Lung (tissue), 12 donors: ENCODE data around the gene CDC14A. TPM values are rescaled to one million over a fixed set of nuclear protein-coding genes. Genes with fewer than 3 reads are reported as not detected.

ENCODE experiments used
- ATAC-seq: fragments of 200-7000 bp; cut with Tn5 transposase; one replicate; pipeline ENCODE4 v1.9.1; 2020; ENCODE audit warnings: moderate number of reproducible peaks; ENCODE audit not compliant: insufficient read depth, low FRiP score
- DNase-seq, 3 donors: peaks; one replicate each; pipeline ENCODE4 v3.0.0-alpha.2; 2013 to 2017
- H3K27ac ChIP-seq, 2 donors: one replicate each; pipeline ENCODE4 v1.5.1; 2013; ENCODE audit warnings: mild to moderate bottlenecking in 2 of 2, moderate library complexity in 2 of 2, control low read depth in 1 of 2, inconsistent platforms in 1 of 2, low read depth in 1 of 2, low read length in 1 of 2
- H3K27me3 ChIP-seq, 3 donors: one replicate each; pipeline ENCODE4 v1.5.1; 2013; ENCODE audit warnings: low read length in 2 of 3; ENCODE audit not compliant: control insufficient read depth in 3 of 3, insufficient read depth in 3 of 3
- H3K36me3 ChIP-seq, 4 donors: one replicate each; pipeline ENCODE4 v1.5.1; 2013; ENCODE audit warnings: low read length in 4 of 4, mild to moderate bottlenecking in 1 of 4, moderate library complexity in 1 of 4; ENCODE audit not compliant: control insufficient read depth in 4 of 4, insufficient read depth in 4 of 4
- H3K4me1 ChIP-seq, 5 donors: one replicate each; pipeline ENCODE4 v1.5.1; 2013; ENCODE audit warnings: low read length in 5 of 5, mild to moderate bottlenecking in 2 of 5, moderate library complexity in 1 of 5; ENCODE audit not compliant: control insufficient read depth in 5 of 5, insufficient read depth in 5 of 5
- H3K4me3 ChIP-seq: one replicate; pipeline ENCODE4 v1.5.1; 2013; ENCODE audit warnings: mild to moderate bottlenecking, control low read depth, moderate library complexity
- H3K9ac ChIP-seq, 2 donors: one replicate each; pipeline ENCODE4 v1.5.1; 2013; ENCODE audit warnings: low read length in 2 of 2, control low read depth in 1 of 2; ENCODE audit not compliant: insufficient read depth in 1 of 2
- H3K9me3 ChIP-seq, 4 donors: one replicate each; pipeline ENCODE4 v1.5.1; 2013; ENCODE audit warnings: low read length in 3 of 4, mild to moderate bottlenecking in 1 of 4, moderate library complexity in 1 of 4; ENCODE audit not compliant: control insufficient read depth in 4 of 4, insufficient read depth in 3 of 4
- WGBS, 2 donors: extraction: QIAGEN DNeasy Blood & Tissue Kit; methylation state at CpG; one replicate each; pipeline ENCODE4 v1.1.7; 2013; 5-methylcytosine and 5-hydroxymethylcytosine counted together
- polyA plus RNA-seq, 2 donors: library from polyadenylated mRNA; stranded (reverse); fragments of 200-250 nt; gene quantifications; one replicate each; pipeline ENCODE4 v1.2.1, GENCODE V29; 2013
- total RNA-seq, 2 donors: library from RNA; depleted of rRNA in 1 of 2; stranded (reverse); fragments of >200 nt in 1 of 2; gene quantifications; one replicate each; pipeline ENCODE4 v1.2.1, GENCODE V29; 2014 to 2021
- TF ChIP-seq, protein P1 (sequence below): IDR thresholded peaks from 2 replicates; pipeline ENCODE4 v1.5.1; 2012; ENCODE audit warnings: mild to moderate bottlenecking; ENCODE audit errors: control extremely low read depth, extremely low read depth
- donor health status: control.
- donor health status: control.
- donor health status: Bipolar disorder and iron deficiency.
- donor health status: healthy.
- donor health status: DM: yes; HTN: yes; CAD: no.

The CDC14A gene
- total and polyA plus RNA-seq, 4 donors: 3.6 to 45.4 (median 12.1) TPM

DNA sequence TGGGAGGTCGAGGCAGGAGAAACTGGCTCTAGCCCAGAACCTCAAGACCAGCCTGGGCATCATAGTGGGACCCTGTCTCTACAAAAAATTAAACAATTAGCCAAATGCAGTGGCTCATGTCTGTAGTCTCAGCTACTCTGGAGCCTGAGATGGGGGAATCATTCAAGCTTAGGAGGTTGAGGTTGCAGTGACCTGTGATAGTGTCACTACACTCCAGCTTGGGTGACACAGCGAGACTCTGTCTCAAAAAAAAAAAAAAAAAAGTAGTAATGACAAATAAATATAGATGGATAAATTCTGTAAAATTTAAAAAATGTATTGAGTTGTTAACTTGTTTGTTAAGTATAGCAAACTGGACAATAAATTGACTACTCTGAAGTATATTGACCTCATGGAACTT, 5.9 kb upstream of the CDC14A start:
- Histone ChIP-seq H3K4me1 (peaks cover 0 to 3% (median 0%) of the 10 kb centered on the region in 5 donors), H3K27ac (no peak overlapping the region), H3K9me3 (no peaks in the 10 kb centered on the region), H3K36me3 (no peaks in the 10 kb centered on the region), H3K9ac (no peak overlapping the region), H3K27me3 (no peaks in the 10 kb centered on the region), H3K4me3 (no peak overlapping the region)
- no peak for ATAC-seq
- DNase-seq: no peak
- TF ChIP-seq, protein P1, sequence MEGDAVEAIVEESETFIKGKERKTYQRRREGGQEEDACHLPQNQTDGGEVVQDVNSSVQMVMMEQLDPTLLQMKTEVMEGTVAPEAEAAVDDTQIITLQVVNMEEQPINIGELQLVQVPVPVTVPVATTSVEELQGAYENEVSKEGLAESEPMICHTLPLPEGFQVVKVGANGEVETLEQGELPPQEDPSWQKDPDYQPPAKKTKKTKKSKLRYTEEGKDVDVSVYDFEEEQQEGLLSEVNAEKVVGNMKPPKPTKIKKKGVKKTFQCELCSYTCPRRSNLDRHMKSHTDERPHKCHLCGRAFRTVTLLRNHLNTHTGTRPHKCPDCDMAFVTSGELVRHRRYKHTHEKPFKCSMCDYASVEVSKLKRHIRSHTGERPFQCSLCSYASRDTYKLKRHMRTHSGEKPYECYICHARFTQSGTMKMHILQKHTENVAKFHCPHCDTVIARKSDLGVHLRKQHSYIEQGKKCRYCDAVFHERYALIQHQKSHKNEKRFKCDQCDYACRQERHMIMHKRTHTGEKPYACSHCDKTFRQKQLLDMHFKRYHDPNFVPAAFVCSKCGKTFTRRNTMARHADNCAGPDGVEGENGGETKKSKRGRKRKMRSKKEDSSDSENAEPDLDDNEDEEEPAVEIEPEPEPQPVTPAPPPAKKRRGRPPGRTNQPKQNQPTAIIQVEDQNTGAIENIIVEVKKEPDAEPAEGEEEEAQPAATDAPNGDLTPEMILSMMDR: no peak
- 95 to 98% methylated on average over 2 of the region's 2 CpGs for WGBS, 2 donors

DNA sequence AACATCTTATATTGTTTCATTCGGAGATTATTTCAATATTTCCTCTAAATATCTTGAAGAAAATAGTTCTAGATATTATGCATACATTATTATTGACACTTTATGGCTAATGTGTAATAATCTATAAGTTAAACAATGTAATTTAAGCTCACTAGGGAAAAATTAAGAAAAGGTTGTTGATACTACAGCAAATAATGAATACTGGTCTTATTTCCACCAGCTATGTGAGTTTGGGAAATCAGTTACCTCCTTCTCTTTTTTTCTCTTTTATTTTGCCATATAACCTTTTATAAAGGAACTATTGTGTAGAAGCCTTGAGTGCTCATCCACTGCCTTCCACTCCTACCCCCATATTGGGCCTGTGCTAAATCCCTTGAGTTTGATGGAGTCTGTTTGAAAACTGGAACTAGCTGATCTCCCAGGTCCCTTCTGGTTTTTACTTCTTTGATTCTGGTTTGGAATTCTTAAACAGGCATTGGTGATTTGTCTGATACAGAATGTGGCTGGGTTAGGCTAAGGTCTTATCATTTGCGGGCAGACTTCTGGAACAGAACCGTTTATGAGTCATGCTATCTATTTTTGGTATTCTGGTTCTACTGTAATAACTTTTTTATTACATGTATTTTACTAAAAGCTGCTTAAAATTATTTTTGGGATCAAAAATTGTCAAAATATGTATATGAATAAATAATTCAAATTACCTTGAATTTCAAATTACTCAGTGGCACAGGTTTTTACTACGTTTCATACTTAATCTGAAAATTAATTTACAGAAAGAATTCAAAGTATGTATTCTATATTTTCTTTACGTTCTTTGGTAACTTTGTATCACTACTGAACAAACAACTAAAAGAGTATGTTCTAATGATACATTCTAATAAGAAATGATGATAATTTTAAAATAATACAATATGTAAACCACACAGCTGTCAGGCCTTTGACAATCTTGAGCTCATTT, 5.0 kb upstream of the CDC14A start:
- Histone ChIP-seq H3K4me1 (peaks cover 0 to 3% (median 0%) of the 10 kb centered on the region in 5 donors), H3K9me3 (no peaks in the 10 kb centered on the region), H3K9ac (no peak overlapping the region), H3K36me3 (no peaks in the 10 kb centered on the region), H3K27ac (no peak overlapping the region), H3K27me3 (no peaks in the 10 kb centered on the region), H3K4me3 (no peak overlapping the region)
- DNase-seq (no peak), ATAC-seq (no peak)
- TF ChIP-seq, protein P1: no peak
- WGBS, 2 donors: 70 to 85% methylated on average over 5 of the region's 5 CpGs

DNA sequence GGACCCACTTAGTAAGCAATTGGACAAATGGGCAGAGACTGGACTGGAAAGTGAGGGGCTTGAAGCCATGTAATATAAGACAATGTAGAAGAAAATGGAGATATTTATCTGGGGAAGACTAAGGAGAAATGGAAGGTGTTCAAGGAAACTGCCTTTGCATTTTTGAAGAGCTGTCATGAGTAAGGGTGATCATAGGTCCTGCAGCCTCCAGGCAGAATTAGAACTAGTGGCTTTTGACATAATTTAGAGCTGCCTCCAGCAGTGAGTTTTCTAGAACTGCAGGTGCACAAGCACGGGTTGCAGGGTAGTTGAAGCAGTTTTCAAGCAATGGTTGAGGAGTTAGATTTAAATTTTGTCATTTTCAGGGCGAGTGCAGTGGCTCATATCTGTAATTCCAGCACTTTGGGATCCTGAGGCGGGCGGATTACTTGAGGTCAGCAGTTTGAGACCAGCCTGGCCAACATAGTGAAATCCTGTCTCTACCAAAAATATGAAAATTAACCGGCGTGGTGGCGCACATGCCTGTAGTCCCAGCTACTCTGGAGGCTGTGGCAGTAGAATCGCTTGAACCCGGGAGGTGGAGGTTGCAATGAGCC, 3.7 kb upstream of the CDC14A start:
- Histone ChIP-seq H3K4me3 (no peak overlapping the region), H3K27ac (no peak overlapping the region), H3K4me1 (peaks cover 0 to 5% (median 3%) of the 10 kb centered on the region in 5 donors), H3K36me3 (peaks cover 0 to 3% (median 0%) of the 10 kb centered on the region in 4 donors), H3K9ac (no peak overlapping the region), H3K9me3 (no peaks in the 10 kb centered on the region), H3K27me3 (no peaks in the 10 kb centered on the region)
- DNase-seq (no peak), ATAC-seq (no peak)
- WGBS, 2 donors: 95 to 98% methylated on average over 9 of the region's 9 CpGs
- TF ChIP-seq, protein P1: no peak
